ENCODE measurements around the gene HAUS5. TPM values are rescaled to one million over a fixed set of nuclear protein-coding genes. Genes with fewer than 3 reads are reported as not detected.

The HAUS5 gene
- total RNA-seq, 5 donors from 2014 or later (not counting 1 experiment from before 2014, with no cell fraction given) = 25.5 to 34.1 (median 29.3) TPM

DNA sequence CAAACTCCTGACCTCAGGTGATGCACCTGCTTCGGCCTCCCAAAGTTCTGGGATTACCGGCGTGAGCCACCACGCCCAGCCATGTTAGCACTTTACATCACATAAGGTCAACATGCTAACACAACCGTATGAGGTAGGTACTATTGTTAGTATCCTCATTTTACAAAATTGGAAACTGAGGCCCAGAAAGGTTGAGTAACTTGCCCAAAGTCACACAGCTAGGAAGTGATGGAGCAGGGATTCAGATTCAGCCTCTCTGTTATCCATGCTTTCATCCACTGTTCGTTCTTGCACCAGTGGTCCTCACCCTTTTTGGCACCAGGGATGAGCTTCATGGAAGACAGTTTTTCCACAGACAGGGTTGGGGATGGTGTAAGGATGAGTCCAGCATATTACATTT is 44.2 kb downstream of the HAUS5 start:
- Mint-ChIP-seq H3K9me3 (no peaks in the 10 kb centered on the region), H3K36me3 (peaks cover 37% of the 10 kb centered on the region), H3K4me3 (no peak overlapping the region), H3K4me1 (peaks cover 14 to 18% (median 15%) of the 10 kb centered on the region in 3 donors), H3K27ac (no peak overlapping the region), H3K27me3 (no peaks in the 10 kb centered on the region)
- no peaks in the 10 kb centered on the region for H3K9me3 ChIP-seq
- peaks cover 21 to 73% of the 10 kb centered on the region in 2 donors for H3K36me3 ChIP-seq (ENCODE audit: control insufficient read depth in 2 of 2, extremely low read depth in 1 of 2, insufficient read depth in 1 of 2, low read length in 1 of 2)
- no peak overlapping the region for H3K4me3 ChIP-seq (ENCODE audit: control insufficient read depth in 1 of 2, extremely low read depth in 1 of 2, low read length in 1 of 2)
- ATAC-seq (replicated peaks in 1 of 4) (no peak), DNase-seq (no peak)
- peaks cover 0 to 3% of the 10 kb centered on the region in 2 experiments for H3K4me1 ChIP-seq (ENCODE audit: control insufficient read depth in 1 of 2, extremely low read depth in 1 of 2, insufficient read depth in 2 of 2, low read length in 2 of 2)
- no peak overlapping the region for H3K27ac ChIP-seq (ENCODE audit: low read length)
- WGBS (ENCODE audit: insufficient coverage) = no CpG with 5 or more reads among the region's 6 CpGs
- H3K27me3 ChIP-seq (replicated peaks in 1 of 2; ENCODE audit: control insufficient read depth in 2 of 2, extremely low read depth in 1 of 2, insufficient read depth in 2 of 2, low read length in 1 of 2) = no peaks in the 10 kb centered on the region
- ChIA-PET POLR2A (interaction anchor here in 1 of 2 donors (0.7 kb wide), 1 partner anchor 24 kb away, joined by 7 read pairs; no protein-coding TSS in a partner anchor), CTCF (no interaction called here)

DNA sequence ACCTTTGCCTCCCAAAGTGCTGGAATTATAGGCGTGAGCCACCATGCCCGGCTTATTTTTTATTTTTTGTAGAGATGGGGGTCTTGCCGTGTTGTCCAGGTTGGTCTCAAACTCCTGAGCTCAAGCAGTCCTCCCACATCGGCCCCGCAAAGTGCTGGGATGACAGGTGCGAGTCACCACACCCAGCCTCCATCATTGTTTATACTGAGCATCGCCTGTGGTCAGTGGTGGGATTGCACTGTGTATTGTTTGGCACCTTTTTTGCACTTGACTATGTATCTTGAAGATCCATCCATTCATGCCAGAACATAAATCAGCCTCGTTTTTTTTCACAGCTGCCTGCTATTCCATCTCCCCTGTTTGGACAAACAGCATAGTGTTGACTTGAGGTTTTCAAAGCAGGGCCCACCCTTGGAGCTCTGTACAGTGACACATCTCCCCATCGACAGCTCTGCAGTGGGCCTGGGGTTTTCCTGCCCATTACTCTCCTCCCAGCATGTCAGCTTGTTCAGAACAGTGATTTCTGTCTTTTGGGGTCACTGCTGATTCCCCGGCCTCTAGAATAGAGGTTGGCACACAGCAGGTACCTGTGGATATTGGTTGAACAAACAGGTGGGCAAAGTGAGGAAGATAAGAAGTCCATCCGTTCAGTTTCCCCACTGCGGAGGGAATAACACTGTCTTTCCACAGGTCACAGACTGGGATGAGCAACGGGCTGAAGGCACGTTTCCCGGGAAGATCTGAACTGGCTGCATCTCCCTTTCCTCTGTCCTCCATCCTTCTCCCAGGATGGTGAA is 45.6 kb downstream of the HAUS5 start:
- 96% methylated on average over 6 of the region's 15 CpGs for WGBS (ENCODE audit: insufficient coverage)
- peaks cover 0 to 3% of the 10 kb centered on the region in 2 experiments for H3K4me1 ChIP-seq (ENCODE audit: control insufficient read depth in 1 of 2, extremely low read depth in 1 of 2, insufficient read depth in 2 of 2, low read length in 2 of 2)
- no peak for DNase-seq
- no peaks in the 10 kb centered on the region for H3K9me3 ChIP-seq
- no peak overlapping the region for H3K4me3 ChIP-seq (ENCODE audit: control insufficient read depth in 1 of 2, extremely low read depth in 1 of 2, low read length in 1 of 2)
- Mint-ChIP-seq H3K9me3 (no peaks in the 10 kb centered on the region), H3K27ac (no peak overlapping the region), H3K27me3 (no peaks in the 10 kb centered on the region), H3K36me3 (peaks cover 40% of the 10 kb centered on the region), H3K4me1 (peaks cover 12 to 15% (median 13%) of the 10 kb centered on the region in 3 donors), H3K4me3 (no peak overlapping the region)
- H3K36me3 ChIP-seq (ENCODE audit: control insufficient read depth in 2 of 2, extremely low read depth in 1 of 2, insufficient read depth in 1 of 2, low read length in 1 of 2) = peaks cover 21 to 81% of the 10 kb centered on the region in 2 donors
- ChIA-PET POLR2A (no interaction called here), CTCF (no interaction called here)
- no peaks in the 10 kb centered on the region for H3K27me3 ChIP-seq (replicated peaks in 1 of 2; ENCODE audit: control insufficient read depth in 2 of 2, extremely low read depth in 1 of 2, insufficient read depth in 2 of 2, low read length in 1 of 2)
- H3K27ac ChIP-seq (ENCODE audit: low read length) = no peak overlapping the region
- ATAC-seq (replicated peaks in 1 of 4) = no peak

DNA sequence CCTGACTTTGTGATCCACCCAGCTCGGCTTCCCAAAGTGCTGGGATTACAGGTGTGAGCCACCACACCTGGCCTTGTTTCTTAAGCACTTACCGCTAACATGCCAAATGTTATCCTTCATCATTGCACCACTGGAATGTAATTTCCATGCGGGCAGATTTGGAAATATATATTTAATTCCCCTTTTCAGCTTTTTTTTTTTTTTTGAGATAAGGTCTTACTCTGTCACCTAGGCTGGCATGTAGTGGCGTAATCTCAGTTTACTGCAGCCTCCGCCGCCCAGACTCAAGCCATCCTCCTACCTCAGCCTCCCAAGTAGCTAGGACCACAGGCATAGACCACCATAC is 49.4 kb downstream of the HAUS5 start:
- no peak for ATAC-seq (replicated peaks in 1 of 4)
- H3K27me3 Mint-ChIP-seq = no peaks in the 10 kb centered on the region
- H3K4me1 Mint-ChIP-seq = peaks cover 0 to 6% (median 3%) of the 10 kb centered on the region in 3 donors
- H3K27ac Mint-ChIP-seq = no peak overlapping the region
- H3K4me3 ChIP-seq (ENCODE audit: control insufficient read depth in 1 of 2, extremely low read depth in 1 of 2, low read length in 1 of 2) = no peak overlapping the region
- no peaks in the 10 kb centered on the region for H3K4me1 ChIP-seq (ENCODE audit: control insufficient read depth in 1 of 2, extremely low read depth in 1 of 2, insufficient read depth in 2 of 2, low read length in 2 of 2)
- H3K4me3 Mint-ChIP-seq = no peak overlapping the region
- no peak for DNase-seq
- H3K9me3 ChIP-seq = no peaks in the 10 kb centered on the region
- CTCF ChIA-PET = no interaction called here
- WGBS (ENCODE audit: insufficient coverage) = no CpG with 5 or more reads among the region's 6 CpGs
- no peaks in the 10 kb centered on the region for H3K9me3 Mint-ChIP-seq
- no peaks in the 10 kb centered on the region for H3K27me3 ChIP-seq (replicated peaks in 1 of 2; ENCODE audit: control insufficient read depth in 2 of 2, extremely low read depth in 1 of 2, insufficient read depth in 2 of 2, low read length in 1 of 2)
- no peak overlapping the region for H3K27ac ChIP-seq (ENCODE audit: low read length)
- POLR2A ChIA-PET = interaction anchor here (0.6 to 0.7 kb wide), 5 partner anchors 10 to 252 kb away, joined by 3 to 11 read pairs (median 4); no protein-coding TSS in a partner anchor
- H3K36me3 Mint-ChIP-seq = peaks cover 29% of the 10 kb centered on the region
- peaks cover 31 to 73% of the 10 kb centered on the region in 2 donors for H3K36me3 ChIP-seq (ENCODE audit: control insufficient read depth in 2 of 2, extremely low read depth in 1 of 2, insufficient read depth in 1 of 2, low read length in 1 of 2)

DNA sequence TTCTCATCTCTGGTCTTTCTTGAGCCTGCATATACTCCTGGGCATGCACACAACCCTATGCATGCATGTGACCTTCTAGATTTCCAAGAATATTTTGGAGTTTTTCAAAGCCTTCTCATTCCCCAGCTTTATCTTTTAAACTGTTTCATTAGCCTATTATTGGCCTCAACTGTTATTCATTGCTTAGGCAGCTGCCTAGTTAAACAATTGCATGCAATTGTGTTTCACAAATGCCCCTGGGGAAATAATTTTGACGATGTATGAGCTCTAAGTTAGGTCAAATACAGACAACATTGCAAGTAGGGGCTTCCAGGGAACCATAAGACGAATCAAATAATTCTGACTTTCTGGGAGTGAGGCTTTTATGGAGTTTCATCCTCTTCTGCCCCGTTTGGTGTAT is 51.4 kb downstream of the HAUS5 start:
- Histone ChIP-seq H3K27me3 (replicated peaks in 1 of 2; ENCODE audit: control insufficient read depth in 2 of 2, extremely low read depth in 1 of 2, insufficient read depth in 2 of 2, low read length in 1 of 2) (no peaks in the 10 kb centered on the region), H3K36me3 (ENCODE audit: control insufficient read depth in 2 of 2, extremely low read depth in 1 of 2, insufficient read depth in 1 of 2, low read length in 1 of 2) (peaks cover 27 to 54% of the 10 kb centered on the region in 2 donors), H3K9me3 (no peaks in the 10 kb centered on the region), H3K27ac (ENCODE audit: low read length) (no peak overlapping the region), H3K4me1 (ENCODE audit: control insufficient read depth in 1 of 2, extremely low read depth in 1 of 2, insufficient read depth in 2 of 2, low read length in 2 of 2) (no peaks in the 10 kb centered on the region), H3K4me3 (ENCODE audit: control insufficient read depth in 1 of 2, extremely low read depth in 1 of 2, low read length in 1 of 2) (no peak overlapping the region)
- DNase-seq (no peak), ATAC-seq (replicated peaks in 1 of 4) (no peak)
- 97% methylated on average over 3 of the region's 3 CpGs for WGBS (ENCODE audit: insufficient coverage)
- peaks cover 0 to 2% (median 0%) of the 10 kb centered on the region in 3 donors for H3K4me1 Mint-ChIP-seq
- H3K9me3 Mint-ChIP-seq = no peaks in the 10 kb centered on the region
- H3K36me3 Mint-ChIP-seq = peaks cover 22% of the 10 kb centered on the region
- H3K27me3 Mint-ChIP-seq = peaks cover 0 to under 1% of the 10 kb centered on the region in 2 donors
- no peak overlapping the region for H3K27ac Mint-ChIP-seq
- POLR2A ChIA-PET = no interaction called here
- CTCF ChIA-PET = no interaction called here
- H3K4me3 Mint-ChIP-seq = no peak overlapping the region

DNA sequence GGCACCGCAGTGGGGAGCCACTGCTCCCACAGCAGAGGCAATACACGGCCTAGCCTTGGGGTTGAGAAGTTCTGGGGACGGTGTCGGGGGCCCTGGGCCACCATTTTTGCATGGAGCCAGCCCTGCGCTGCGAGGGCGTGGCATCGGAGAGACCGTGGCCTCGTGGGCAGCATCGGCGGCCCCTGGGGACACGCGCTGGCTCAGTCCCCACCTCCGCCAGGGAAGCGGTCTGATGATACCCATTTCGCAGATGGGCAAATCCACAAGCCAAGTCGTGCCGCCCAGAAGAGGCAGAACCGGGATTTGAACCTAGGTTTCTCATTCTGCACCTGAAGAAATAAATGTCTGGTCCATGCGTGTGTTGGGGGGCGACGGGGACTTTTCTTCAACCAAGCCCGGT is 52.6 kb downstream of the HAUS5 start:
- DNase-seq = no peak
- peaks cover 16% of the 10 kb centered on the region for H3K36me3 Mint-ChIP-seq

DNA sequence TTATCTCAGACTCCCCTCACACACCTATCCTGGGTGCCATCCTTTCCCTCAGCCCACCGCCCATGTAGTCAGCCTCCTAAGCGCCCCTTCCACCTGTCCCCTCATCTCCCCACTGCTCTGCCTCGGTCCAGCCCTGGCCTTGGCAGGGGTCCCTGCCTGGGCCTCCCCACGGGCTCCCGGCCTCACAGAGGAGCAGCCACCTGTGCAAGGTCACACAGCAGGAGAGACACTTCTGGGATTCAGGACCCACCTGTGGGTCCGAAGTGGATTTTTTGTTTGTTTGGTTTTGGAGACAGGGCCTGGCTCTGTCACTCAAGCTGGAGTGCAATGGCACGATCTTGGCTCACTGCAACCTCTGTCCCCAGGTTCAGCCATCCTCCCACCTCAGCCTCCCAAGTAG is 53.1 kb downstream of the HAUS5 start:
- Histone ChIP-seq H3K27me3 (replicated peaks in 1 of 2; ENCODE audit: control insufficient read depth in 2 of 2, extremely low read depth in 1 of 2, insufficient read depth in 2 of 2, low read length in 1 of 2) (peaks cover 0 to 7% of the 10 kb centered on the region in 2 experiments), H3K4me1 (ENCODE audit: control insufficient read depth in 1 of 2, extremely low read depth in 1 of 2, insufficient read depth in 2 of 2, low read length in 2 of 2) (no peaks in the 10 kb centered on the region), H3K27ac (ENCODE audit: low read length) (no peak overlapping the region), H3K36me3 (ENCODE audit: control insufficient read depth in 2 of 2, extremely low read depth in 1 of 2, insufficient read depth in 1 of 2, low read length in 1 of 2) (peaks cover 21 to 40% of the 10 kb centered on the region in 2 donors), H3K4me3 (ENCODE audit: control insufficient read depth in 1 of 2, extremely low read depth in 1 of 2, low read length in 1 of 2) (no peak overlapping the region), H3K9me3 (no peaks in the 10 kb centered on the region)
- Mint-ChIP-seq H3K27ac (no peak overlapping the region), H3K27me3 (peaks cover 5 to 12% of the 10 kb centered on the region in 2 donors), H3K4me3 (no peak overlapping the region), H3K36me3 (peaks cover 16% of the 10 kb centered on the region), H3K9me3 (no peaks in the 10 kb centered on the region), H3K4me1 (peaks cover 0 to 2% (median 0%) of the 10 kb centered on the region in 3 donors)
- ChIA-PET POLR2A (no interaction called here), CTCF (no interaction called here)
- DNase-seq (no peak), ATAC-seq (replicated peaks in 1 of 4) (no peak)
- 33% methylated on average over 3 of the region's 7 CpGs for WGBS (ENCODE audit: insufficient coverage)

More for the DNA sequence above, 52.6 kb downstream of the HAUS5 start:
- peaks cover 0 to 2% (median 0%) of the 10 kb centered on the region in 3 donors for H3K4me1 Mint-ChIP-seq
- CTCF ChIA-PET = no interaction called here
- POLR2A ChIA-PET = no interaction called here
- H3K36me3 ChIP-seq (ENCODE audit: control insufficient read depth in 2 of 2, extremely low read depth in 1 of 2, insufficient read depth in 1 of 2, low read length in 1 of 2) = peaks cover 24 to 43% of the 10 kb centered on the region in 2 donors
- peaks cover 5 to 11% of the 10 kb centered on the region in 2 donors for H3K27me3 Mint-ChIP-seq
- 96% methylated on average over 24 of the region's 24 CpGs for WGBS (ENCODE audit: insufficient coverage)
- H3K9me3 ChIP-seq = no peaks in the 10 kb centered on the region
- H3K9me3 Mint-ChIP-seq = no peaks in the 10 kb centered on the region
- H3K27ac ChIP-seq (ENCODE audit: low read length) = no peak overlapping the region
- H3K4me3 ChIP-seq (ENCODE audit: control insufficient read depth in 1 of 2, extremely low read depth in 1 of 2, low read length in 1 of 2) = no peak overlapping the region
- H3K27me3 ChIP-seq (replicated peaks in 1 of 2; ENCODE audit: control insufficient read depth in 2 of 2, extremely low read depth in 1 of 2, insufficient read depth in 2 of 2, low read length in 1 of 2) = peaks cover 0 to 7% of the 10 kb centered on the region in 2 experiments
- ATAC-seq (replicated peaks in 1 of 4) = no peak
- no peak overlapping the region for H3K4me3 Mint-ChIP-seq
- no peaks in the 10 kb centered on the region for H3K4me1 ChIP-seq (ENCODE audit: control insufficient read depth in 1 of 2, extremely low read depth in 1 of 2, insufficient read depth in 2 of 2, low read length in 2 of 2)
- H3K27ac Mint-ChIP-seq = no peak overlapping the region
